Activated CD4-positive, alpha-beta T cell treated with anti-CD3 and anti-CD28 coated beads for 36 hours (primary cell): ENCODE measurements around the gene PLEKHJ1. TPM values are rescaled to one million over a fixed set of nuclear protein-coding genes. Genes with fewer than 3 reads are reported as not detected.

Experiments used
- ATAC-seq: fragments of 200-7000 bp; cut with Tn5 transposase; one replicate; pipeline ENCODE4 v1.10.0; 2021; ENCODE audit warnings: mild to moderate bottlenecking, moderate library complexity
- CTCF ChIA-PET: fragments of 350-600 bp; sonication (Branson Sonifier 250); formaldehyde crosslinking; loops from one replicate; lab custom pipeline; 2021; ENCODE audit warnings: antibody characterized with exemption; lab: Charles Lee
- POLR2A ChIA-PET: fragments of 350-600 bp; sonication (Branson Sonifier 250); formaldehyde crosslinking; loops from one replicate; lab custom pipeline; 2021; ENCODE audit warnings: antibody characterized with exemption, inconsistent platforms; lab: Charles Lee
- DNase-seq: peaks from one replicate; pipeline ENCODE4 v3.0.0-alpha.2; 2020
- H3K27ac Mint-ChIP-seq: one replicate; pipeline ENCODE4 v1.8.0; 2021; ENCODE audit warnings: mixed read lengths
- H3K27me3 Mint-ChIP-seq: one replicate; pipeline ENCODE4 v1.8.0; 2021; ENCODE audit warnings: mixed read lengths
- H3K36me3 Mint-ChIP-seq: one replicate; pipeline ENCODE4 v1.8.0; 2021; ENCODE audit warnings: low read depth, mixed read lengths
- H3K4me1 Mint-ChIP-seq: one replicate; pipeline ENCODE4 v1.8.0; 2021; ENCODE audit warnings: mixed read lengths
- H3K4me3 Mint-ChIP-seq: one replicate; pipeline ENCODE4 v1.8.0; 2021; ENCODE audit warnings: mild to moderate bottlenecking, moderate library complexity, mixed read lengths
- H3K9me3 Mint-ChIP-seq: one replicate; pipeline ENCODE4 v1.8.0; 2021; ENCODE audit warnings: low read depth, mixed read lengths
- intact Hi-C, 2 experiments: fragments of 100-400 bp; cut with DNase I in 1 of 2; cut with micrococcal nuclease in 1 of 2; formaldehyde crosslinking; loops; one replicate each; pipeline versions ENCODE4 v1.14.2 to v1.15.1; 2022 to 2024; cut with DNase I, micrococcal nuclease
- total RNA-seq, 2 experiments: library from RNA; stranded (reverse); gene quantifications; one replicate each; pipeline ENCODE4 v1.2.3, GENCODE V29; 2021

The PLEKHJ1 gene
- total RNA-seq, 2 experiments from 2014 or later = 38.4 to 61.8 TPM

DNA sequence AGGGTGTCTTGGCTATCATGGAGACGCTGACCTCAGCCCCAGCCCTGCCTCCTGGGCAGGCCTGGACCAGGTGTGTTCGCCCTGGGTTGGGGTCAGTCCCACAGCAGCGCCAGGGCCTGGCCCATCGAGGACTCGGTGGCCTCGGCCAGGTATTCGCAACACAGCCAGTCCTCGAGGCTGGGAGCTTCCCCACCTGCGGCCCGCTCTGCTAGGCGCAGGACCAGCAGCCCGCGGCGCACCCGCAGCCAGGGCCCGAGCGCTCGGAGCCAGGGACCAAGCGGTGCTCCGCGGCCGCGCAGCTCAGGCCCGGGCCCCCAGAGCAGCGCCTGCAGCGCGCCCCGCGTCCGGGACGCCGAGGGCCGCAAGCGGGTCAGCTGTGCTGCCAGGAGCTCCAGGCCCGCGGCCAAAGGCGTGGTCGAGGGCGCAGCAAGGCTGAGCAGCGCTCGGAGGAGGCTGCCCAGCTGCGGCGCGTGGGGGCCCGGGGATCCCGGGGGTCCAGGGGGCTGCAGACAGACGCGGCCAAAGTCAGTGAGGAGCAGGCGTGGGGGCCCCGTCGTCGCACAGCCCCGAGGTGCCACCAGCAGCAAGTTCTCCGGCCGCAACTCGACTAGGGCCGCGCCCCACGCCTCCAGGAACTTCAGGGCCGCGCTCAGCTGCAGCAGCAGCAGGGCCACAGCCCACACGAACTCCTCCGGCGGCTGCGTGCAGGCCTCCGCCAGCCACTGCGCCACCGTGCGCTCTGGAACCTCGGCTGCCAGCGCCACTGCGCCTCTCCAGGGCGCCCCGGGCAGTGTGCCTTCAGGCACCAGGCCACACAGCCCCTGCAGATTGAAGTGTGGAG is 39.7 kb upstream of the PLEKHJ1 start:
- Mint-ChIP-seq H3K9me3 (no peaks in the 10 kb centered on the region), H3K27me3 (no peaks in the 10 kb centered on the region), H3K27ac (no peak overlapping the region), H3K4me1 (peaks cover 25% of the 10 kb centered on the region), H3K4me3 (no peak overlapping the region), H3K36me3 (peaks cover 35% of the 10 kb centered on the region)
- POLR2A ChIA-PET = interaction anchor here (1.1 to 1.3 kb wide), 2 partner anchors 13 to 35 kb away, joined by 3 read pairs; no protein-coding TSS in a partner anchor
- CTCF ChIA-PET = interaction anchor here (1.0 to 1.8 kb wide), 2 partner anchors 12 kb away, joined by 3 to 8 read pairs; no protein-coding TSS in a partner anchor
- no peak for DNase-seq
- no peak for ATAC-seq
- intact Hi-C loops = loop anchor here (2.0 to 10.0 kb wide), 2 partner anchors 115 to 119 kb away; no protein-coding TSS in a partner anchor

DNA sequence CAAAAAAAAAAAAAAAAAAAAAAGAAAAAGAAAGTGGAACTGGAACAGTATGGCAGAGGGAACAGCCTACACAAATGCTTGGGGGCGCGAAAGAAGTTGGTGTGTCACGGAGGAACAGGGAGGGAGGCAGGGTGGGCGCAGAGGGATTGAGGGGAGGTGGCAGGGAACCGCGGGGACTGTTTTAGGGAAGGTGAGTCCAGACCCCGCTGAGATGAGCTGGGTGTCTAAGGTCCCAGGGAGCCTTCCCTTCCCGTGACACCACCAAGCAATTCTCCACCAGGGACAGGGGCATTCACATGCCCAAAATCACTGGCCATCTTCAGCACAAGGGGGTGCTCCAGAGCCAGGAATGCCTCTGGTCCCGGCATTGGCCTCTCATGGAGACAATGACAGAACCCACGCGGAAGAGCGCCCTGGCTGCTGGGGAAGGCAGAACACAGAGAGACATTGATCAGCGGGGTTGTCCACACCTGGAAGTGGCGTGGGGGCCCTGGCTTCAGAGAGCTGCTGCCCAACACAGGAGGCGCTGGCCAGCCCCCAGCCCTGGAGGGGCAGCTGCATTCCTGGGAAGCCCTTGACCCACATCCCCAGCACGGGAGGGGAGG is 38.9 kb upstream of the PLEKHJ1 start:
- ATAC-seq = no peak
- peak; percentile 64 for DNase-seq
- Mint-ChIP-seq H3K27ac (no peak overlapping the region), H3K9me3 (no peaks in the 10 kb centered on the region), H3K4me3 (peak overlapping the region; percentile 12), H3K4me1 (peaks cover 25% of the 10 kb centered on the region), H3K36me3 (peaks cover 37% of the 10 kb centered on the region), H3K27me3 (no peaks in the 10 kb centered on the region)
- ChIA-PET POLR2A (interaction anchor here (1.1 to 1.3 kb wide), 2 partner anchors 14 to 34 kb away, joined by 3 read pairs; no protein-coding TSS in a partner anchor), CTCF (interaction anchor here (0.5 to 2.0 kb wide), 5 partner anchors 13 to 177 kb away, joined by 3 to 8 read pairs (median 5); no protein-coding TSS in a partner anchor)
- intact Hi-C loops = loop anchor here (2.0 to 10.0 kb wide), 3 partner anchors 116 to 347 kb away; no protein-coding TSS in a partner anchor

DNA sequence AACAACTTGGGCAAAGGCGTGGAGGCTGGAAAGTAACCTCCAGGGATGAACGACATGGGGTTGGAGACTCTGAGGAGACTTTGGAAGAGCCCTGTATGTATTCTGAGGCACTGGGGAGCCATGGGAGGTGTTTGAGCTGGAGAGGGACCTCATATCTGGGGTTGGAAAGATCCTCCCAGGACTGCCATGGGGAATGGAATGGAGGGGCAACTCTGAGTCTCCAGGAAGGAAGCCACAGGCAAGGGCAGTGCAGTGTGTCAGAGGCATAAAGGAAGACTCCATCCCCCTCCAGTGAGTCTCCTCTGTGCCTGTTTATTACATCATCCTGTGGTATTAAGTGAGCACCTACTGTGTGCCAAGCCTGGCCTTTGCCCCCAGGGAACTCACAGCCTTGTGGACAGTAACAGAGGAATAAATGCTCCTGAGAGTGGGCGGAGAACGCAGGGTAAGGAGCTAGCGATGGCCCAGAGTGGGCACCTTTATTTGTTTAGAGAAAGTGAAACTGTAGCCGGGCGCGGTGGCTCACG is 38.1 kb upstream of the PLEKHJ1 start:
- no peaks in the 10 kb centered on the region for H3K9me3 Mint-ChIP-seq
- ATAC-seq (no peak), DNase-seq (no peak)
- intact Hi-C loops = loop anchor here (2.0 to 10.0 kb wide), 3 partner anchors 117 to 348 kb away; no protein-coding TSS in a partner anchor
- peak overlapping the region; percentile 89 for H3K4me3 Mint-ChIP-seq
- H3K36me3 Mint-ChIP-seq = peaks cover 42% of the 10 kb centered on the region
- CTCF ChIA-PET = interaction anchor here (0.6 to 2.0 kb wide), 6 partner anchors 13 to 177 kb away, joined by 3 to 8 read pairs (median 5); no protein-coding TSS in a partner anchor
- no peaks in the 10 kb centered on the region for H3K27me3 Mint-ChIP-seq
- H3K27ac Mint-ChIP-seq = peak overlapping the region; percentile 80
- H3K4me1 Mint-ChIP-seq = peaks cover 25% of the 10 kb centered on the region
- POLR2A ChIA-PET = interaction anchor here (0.7 kb wide), 1 partner anchor 103 kb away, joined by 3 read pairs; no protein-coding TSS in a partner anchor

DNA sequence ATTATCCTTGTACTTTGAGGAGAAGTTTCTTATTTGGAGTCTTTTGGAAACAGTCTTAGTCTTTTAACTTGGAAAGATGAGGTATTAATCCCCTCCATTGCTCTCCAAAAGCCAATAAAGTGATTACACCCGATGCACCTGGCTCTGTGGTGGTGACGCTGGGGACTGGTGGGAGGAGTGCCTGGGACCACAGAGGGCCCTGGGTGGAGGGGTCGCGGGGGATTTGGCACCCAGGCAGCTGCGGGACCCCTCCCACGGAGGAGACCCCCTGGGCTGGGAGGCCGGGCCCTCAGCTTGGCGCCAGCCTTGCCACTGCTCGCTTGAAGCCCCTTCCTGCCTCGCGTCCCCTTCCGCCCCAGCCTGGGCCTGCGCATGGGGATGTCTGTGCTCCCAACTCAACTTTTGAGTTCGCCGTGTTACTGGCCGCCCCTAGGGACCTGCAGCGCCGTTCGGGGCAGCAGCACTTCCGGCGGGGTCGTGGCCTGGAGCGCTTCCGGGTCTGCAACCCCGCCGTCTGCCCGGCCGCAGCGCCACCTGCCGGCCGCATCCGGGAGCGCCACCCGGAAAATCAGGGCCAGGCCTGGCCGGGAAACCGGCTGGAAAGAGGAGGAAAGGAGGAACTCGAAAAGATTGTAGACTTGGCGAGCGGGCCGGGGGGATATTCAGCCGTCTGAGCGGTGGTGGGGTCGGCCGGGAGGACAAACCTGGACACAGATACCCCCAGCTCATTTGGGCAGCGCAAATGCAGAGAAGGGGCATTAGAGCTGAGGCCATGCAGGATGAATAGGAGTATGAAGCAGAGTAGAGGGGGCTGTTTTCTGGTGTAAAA is 37.4 kb upstream of the PLEKHJ1 start:
- peak overlapping the region; percentile 89 for H3K4me3 Mint-ChIP-seq
- H3K9me3 Mint-ChIP-seq = no peaks in the 10 kb centered on the region
- ATAC-seq = peak; percentile 48
- H3K27ac Mint-ChIP-seq = peak overlapping the region; percentile 80
- H3K27me3 Mint-ChIP-seq = no peaks in the 10 kb centered on the region
- peak; percentile 91 for DNase-seq
- peaks cover 42% of the 10 kb centered on the region for H3K36me3 Mint-ChIP-seq
- H3K4me1 Mint-ChIP-seq = peaks cover 26% of the 10 kb centered on the region
- ChIA-PET POLR2A (interaction anchor here (0.7 kb wide), 1 partner anchor 102 kb away, joined by 3 read pairs; no protein-coding TSS in a partner anchor), CTCF (interaction anchor here (0.8 to 2.0 kb wide), 5 partner anchors 14 to 104 kb away, joined by 3 to 8 read pairs (median 5); no protein-coding TSS in a partner anchor)
- intact Hi-C loops = loop anchor here (1.0 to 10.0 kb wide), 7 partner anchors 37 to 349 kb away; partner anchors contain the start of genes PLEKHJ1 (in 2 of the 2), SF3A2 (in 2 of the 2), DOT1L (in 1 of the 2) and LSM7 (in 1 of the 2)

DNA sequence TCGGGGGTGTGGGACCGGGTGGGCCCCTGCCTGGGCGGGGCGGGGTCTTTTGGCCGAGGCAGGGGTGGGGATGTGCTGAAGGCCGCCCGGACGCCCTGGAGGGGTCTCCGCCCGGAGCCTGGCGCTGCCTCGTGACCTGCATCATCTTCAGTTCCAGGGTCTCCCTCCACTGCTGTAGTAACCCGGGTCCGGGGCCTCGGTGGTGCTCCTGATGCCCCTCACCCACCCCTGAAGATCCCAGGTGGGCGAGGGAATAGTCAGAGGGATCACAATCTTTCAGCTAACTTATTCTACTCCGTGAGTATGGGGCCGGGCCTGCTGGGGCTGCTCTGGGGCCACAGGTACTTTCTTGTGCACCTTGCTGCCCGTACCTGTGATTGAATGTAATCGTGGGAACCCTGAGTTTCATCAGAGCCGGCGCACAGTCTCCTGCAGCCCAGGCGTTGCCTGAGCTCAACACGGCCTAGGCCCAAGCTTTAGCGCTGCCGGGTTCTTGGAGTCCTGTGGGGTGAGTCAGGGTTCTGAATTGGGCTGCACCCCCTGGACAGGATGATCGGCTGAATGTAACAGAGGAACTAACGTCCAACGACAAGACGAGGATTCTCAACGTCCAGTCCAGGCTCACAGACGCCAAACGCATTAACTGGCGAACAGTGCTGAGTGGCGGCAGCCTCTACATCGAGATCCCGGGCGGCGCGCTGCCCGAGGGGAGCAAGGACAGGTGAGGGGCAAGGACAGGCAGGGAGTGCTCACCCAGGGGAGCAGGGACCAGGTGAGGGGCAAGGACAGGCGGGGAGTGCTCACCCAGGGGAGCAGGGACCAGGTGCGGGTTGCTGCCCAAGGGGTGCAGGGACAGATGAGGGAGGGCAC is 35.3 kb upstream of the PLEKHJ1 start:
- no peaks in the 10 kb centered on the region for H3K9me3 Mint-ChIP-seq
- H3K27me3 Mint-ChIP-seq = no peaks in the 10 kb centered on the region
- intact Hi-C loops = loop anchor here (5.0 to 10.0 kb wide), 2 partner anchors 123 to 351 kb away; no protein-coding TSS in a partner anchor
- peaks cover 39% of the 10 kb centered on the region for H3K36me3 Mint-ChIP-seq
- ATAC-seq (no peak), DNase-seq (no peak)
- CTCF ChIA-PET = interaction anchor here (2.1 kb wide), 1 partner anchor 10 kb away, joined by 10 read pairs; no protein-coding TSS in a partner anchor
- peak overlapping the region; percentile 89 for H3K4me3 Mint-ChIP-seq
- POLR2A ChIA-PET = interaction anchor here (0.6 to 1.4 kb wide), 6 partner anchors 10 to 1716 kb away, joined by 3 to 5 read pairs (median 4); partner anchors contain the start of gene TIMM13
- peak overlapping the region; percentile 89 for H3K27ac Mint-ChIP-seq
- H3K4me1 Mint-ChIP-seq = peaks cover 38% of the 10 kb centered on the region

DNA sequence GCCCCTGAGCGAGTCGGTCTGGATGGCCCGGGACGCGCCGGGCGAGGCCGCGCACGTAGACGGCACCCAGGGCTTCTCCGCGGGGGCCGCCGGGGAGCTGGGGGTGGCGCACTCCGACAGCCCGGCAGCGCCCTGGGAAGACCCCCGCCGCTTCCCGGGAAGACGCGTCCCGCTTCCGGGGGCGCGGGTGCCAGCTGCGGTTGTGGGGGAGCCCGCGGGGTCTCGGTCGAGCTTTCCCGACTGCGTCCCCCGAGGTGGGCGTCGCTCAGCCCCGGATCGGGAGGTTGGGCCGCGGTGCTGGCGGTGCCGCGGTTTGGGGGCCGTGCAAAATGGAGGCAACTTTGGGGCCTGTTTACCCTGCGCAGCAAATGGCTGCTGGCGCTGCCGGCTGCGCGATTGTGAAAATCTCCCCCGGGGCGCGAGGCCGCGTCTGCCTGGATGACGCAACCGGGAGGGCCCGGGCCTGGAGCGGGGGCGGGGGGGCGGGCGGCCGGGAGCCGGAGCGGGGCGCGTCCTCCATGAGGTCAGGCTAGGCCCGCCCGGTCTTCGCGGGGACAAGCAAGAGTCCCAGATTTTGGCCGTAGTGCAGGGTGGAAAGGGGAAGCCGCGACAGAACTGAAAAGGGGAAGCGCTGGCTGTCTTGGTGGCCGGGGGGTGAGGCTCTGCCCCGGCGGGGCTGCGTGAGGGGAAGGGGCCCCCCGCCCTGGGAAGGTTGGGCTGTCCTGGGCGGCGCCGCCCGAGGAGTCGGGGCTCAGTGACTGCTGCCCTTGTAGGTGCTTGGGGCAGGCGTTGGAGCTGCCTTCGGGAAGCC is 34.5 kb upstream of the PLEKHJ1 start:
- peaks cover 38% of the 10 kb centered on the region for H3K36me3 Mint-ChIP-seq
- POLR2A ChIA-PET = interaction anchor here (0.6 to 1.4 kb wide), 4 partner anchors 9 to 19 kb away, joined by 3 to 4 read pairs (median 3); no protein-coding TSS in a partner anchor
- no peaks in the 10 kb centered on the region for H3K9me3 Mint-ChIP-seq
- DNase-seq (peak; percentile 90), ATAC-seq (peak; percentile 25)
- H3K27ac Mint-ChIP-seq = peak overlapping the region; percentile 69
- H3K4me1 Mint-ChIP-seq = peaks cover 42% of the 10 kb centered on the region
- intact Hi-C loops = loop anchor here (5.0 to 10.0 kb wide), 2 partner anchors 124 to 352 kb away; no protein-coding TSS in a partner anchor
- no peaks in the 10 kb centered on the region for H3K27me3 Mint-ChIP-seq
- CTCF ChIA-PET = interaction anchor here (0.7 to 2.1 kb wide), 2 partner anchors 9 to 13 kb away, joined by 3 to 10 read pairs; no protein-coding TSS in a partner anchor
- peak overlapping the region; percentile 89 for H3K4me3 Mint-ChIP-seq

DNA sequence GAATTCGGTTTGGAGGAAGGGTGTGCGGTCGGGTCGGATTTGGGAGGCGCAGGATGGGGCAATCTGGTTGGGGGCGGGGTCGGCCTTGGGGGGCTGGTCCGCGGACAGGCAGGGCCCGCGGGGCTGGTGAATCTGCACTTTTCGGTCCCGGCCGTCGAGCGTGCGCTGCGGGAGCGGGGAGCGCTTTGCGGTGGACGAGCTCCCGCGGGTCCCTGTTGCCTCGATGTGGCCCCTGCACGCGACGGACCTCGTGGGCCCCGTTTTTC is 34.0 kb upstream of the PLEKHJ1 start:
- ATAC-seq (no peak), DNase-seq (peak; percentile 53)
- peak overlapping the region; percentile 88 for H3K27ac Mint-ChIP-seq
- H3K9me3 Mint-ChIP-seq = no peaks in the 10 kb centered on the region
- intact Hi-C loops = loop anchor here (5.0 to 10.0 kb wide), 2 partner anchors 125 to 352 kb away; no protein-coding TSS in a partner anchor
- peaks cover 37% of the 10 kb centered on the region for H3K36me3 Mint-ChIP-seq
- peaks cover 41% of the 10 kb centered on the region for H3K4me1 Mint-ChIP-seq
- CTCF ChIA-PET = interaction anchor here (0.7 kb wide), 1 partner anchor 12 kb away, joined by 3 read pairs; no protein-coding TSS in a partner anchor
- no peaks in the 10 kb centered on the region for H3K27me3 Mint-ChIP-seq
- POLR2A ChIA-PET = interaction anchor here (0.6 kb wide), 1 partner anchor 19 kb away, joined by 3 read pairs; no protein-coding TSS in a partner anchor
- peak overlapping the region; percentile 89 for H3K4me3 Mint-ChIP-seq

DNA sequence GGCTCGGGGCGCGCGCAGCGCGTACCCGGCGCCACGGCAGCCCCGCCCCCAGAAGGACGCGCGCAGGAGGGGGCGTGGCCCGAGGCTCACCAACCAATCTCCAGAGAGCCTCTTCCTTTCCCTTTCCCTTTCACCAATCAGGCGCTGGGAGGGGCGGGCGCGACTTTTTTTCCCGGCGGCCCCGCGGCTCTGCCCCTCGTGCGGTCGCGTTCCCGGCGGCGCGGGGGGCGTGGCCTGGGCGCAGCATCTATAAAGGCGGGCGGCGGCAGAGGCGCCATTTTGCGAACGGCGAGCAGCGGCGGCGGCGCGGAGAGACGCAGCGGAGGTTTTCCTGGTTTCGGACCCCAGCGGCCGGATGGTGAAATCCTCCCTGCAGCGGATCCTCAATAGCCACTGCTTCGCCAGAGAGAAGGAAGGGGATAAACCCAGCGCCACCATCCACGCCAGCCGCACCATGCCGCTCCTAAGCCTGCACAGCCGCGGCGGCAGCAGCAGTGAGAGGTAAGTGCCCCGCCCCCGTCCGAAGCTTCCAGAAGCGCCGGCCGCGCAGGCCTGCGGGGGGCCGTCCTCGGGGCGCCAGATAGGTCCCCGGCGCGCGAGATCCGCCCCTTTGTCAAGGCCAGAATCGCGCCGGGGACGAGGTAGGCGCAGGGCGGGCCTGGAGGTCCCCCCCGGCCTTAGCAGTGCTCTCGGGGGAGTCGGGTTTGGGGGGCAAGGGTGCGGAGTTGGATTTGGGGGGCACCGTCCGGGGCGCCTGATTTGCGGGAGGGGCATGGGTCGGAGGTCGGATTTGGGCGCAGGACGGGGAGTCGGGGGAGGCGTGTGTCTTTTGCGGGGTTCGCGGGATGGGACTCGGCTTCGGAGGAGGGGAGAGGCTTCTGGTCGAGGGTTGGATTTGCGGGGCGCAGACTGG is 33.4 kb upstream of the PLEKHJ1 start:
- CTCF ChIA-PET = no interaction called here
- Mint-ChIP-seq H3K4me1 (peaks cover 38% of the 10 kb centered on the region), H3K36me3 (peaks cover 34% of the 10 kb centered on the region), H3K9me3 (no peaks in the 10 kb centered on the region), H3K27me3 (no peaks in the 10 kb centered on the region), H3K27ac (peak overlapping the region; percentile 88), H3K4me3 (peak overlapping the region; percentile 89)
- POLR2A ChIA-PET = interaction anchor here (0.6 to 0.7 kb wide), 2 partner anchors 18 to 217 kb away, joined by 3 to 4 read pairs; no protein-coding TSS in a partner anchor
- DNase-seq (peak; percentile 99), ATAC-seq (peak; percentile 81)
- intact Hi-C loops = loop anchor here (1.0 to 10.0 kb wide), 14 partner anchors 11 to 406 kb away; partner anchors contain the start of genes AP3D1 (in 2 of the 2), DOT1L (in 1 of the 2), IZUMO4 (in 1 of the 2) and KLF16 (in 1 of the 2)
